ENCODE results near the gene TP53AIP1.

DNA sequence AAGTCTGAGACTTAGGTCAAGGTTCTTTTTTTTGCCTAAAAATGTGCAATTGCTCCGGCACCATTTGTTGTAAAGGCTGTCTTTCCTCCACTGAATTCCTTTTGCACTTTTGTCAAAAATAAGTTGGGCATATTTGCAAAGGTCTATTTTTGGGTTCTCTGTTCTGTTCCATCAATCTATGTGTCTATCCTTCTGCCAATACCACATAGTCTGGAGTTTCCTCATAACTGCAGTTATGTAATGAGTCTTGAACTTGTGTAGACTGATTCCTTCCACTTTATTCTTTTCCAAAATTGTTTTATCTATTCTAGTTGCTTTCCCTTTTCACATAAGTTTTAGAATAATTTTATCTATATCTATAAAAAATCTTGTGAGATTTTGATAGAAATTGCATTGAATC, 44.8 kb downstream of the TP53AIP1 start:
- TF ChIP-seq, protein P1, sequence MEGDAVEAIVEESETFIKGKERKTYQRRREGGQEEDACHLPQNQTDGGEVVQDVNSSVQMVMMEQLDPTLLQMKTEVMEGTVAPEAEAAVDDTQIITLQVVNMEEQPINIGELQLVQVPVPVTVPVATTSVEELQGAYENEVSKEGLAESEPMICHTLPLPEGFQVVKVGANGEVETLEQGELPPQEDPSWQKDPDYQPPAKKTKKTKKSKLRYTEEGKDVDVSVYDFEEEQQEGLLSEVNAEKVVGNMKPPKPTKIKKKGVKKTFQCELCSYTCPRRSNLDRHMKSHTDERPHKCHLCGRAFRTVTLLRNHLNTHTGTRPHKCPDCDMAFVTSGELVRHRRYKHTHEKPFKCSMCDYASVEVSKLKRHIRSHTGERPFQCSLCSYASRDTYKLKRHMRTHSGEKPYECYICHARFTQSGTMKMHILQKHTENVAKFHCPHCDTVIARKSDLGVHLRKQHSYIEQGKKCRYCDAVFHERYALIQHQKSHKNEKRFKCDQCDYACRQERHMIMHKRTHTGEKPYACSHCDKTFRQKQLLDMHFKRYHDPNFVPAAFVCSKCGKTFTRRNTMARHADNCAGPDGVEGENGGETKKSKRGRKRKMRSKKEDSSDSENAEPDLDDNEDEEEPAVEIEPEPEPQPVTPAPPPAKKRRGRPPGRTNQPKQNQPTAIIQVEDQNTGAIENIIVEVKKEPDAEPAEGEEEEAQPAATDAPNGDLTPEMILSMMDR (IDR thresholded peaks at IDR 0.05) = no peak
- no peak for TF ChIP-seq POLR2A (IDR thresholded peaks at IDR 0.05)

Data from sigmoid colon (tissue), 3 donors.